Ecto neural progenitor cell (in vitro differentiated cells): Measurements from ENCODE around the gene ECSIT.

ENCODE experiments used
- DNase-seq: peaks from one replicate; pipeline ENCODE4 v3.0.0-alpha.2; 2018; ENCODE audit warnings: low spot score

Gene ECSIT

GRCh38 chr19:11550265-11550664 is 21.3 kb upstream of the ECSIT start:
- no peak for DNase-seq

- DNase-seq, result no peak
Measured at GRCh38 chr19:11549386-11549953, 20.5 kb upstream of the ECSIT start.

- no peak for DNase-seq
Measured at GRCh38 chr19:11547929-11548700, 19.2 kb upstream of the ECSIT start.

- DNase-seq, result no peak
Measured at GRCh38 chr19:11541238-11541637, 12.3 kb upstream of the ECSIT start.

GRCh38 chr19:11540645-11541044 is 11.7 kb upstream of the ECSIT start:
- DNase-seq, result no peak

- peak; percentile 56 for DNase-seq
Measured at GRCh38 chr19:11539495-11540365, 10.8 kb upstream of the ECSIT start.

GRCh38 chr19:11538232-11539036 is 9.5 kb upstream of the ECSIT start, which contains the start of gene CNN1:
CNN1 (plus strand) TSS chr19:11538851; CDS start chr19:11538928, 77 bp downstream.
- DNase-seq, result peak; percentile 76

GRCh38 chr19:11535792-11536595 is 7.1 kb upstream of the ECSIT start:
- peak; percentile 95 for DNase-seq

- DNase-seq, result no peak
Measured at GRCh38 chr19:11534948-11535347, 6.0 kb upstream of the ECSIT start.

GRCh38 chr19:11534538-11534937 is 5.6 kb upstream of the ECSIT start:
- DNase-seq, result no peak

- DNase-seq, result peak; percentile 84
Measured at GRCh38 chr19:11530432-11530831, 1.5 kb upstream of the ECSIT start.

- no peak for DNase-seq
Measured at GRCh38 chr19:11519138-11519537, 9.8 kb downstream of the ECSIT start.

- DNase-seq, result no peak
Measured at GRCh38 chr19:11513946-11514345, 15.0 kb downstream of the ECSIT start.

- DNase-seq, result no peak
Measured at GRCh38 chr19:11510444-11510843, 18.5 kb downstream of the ECSIT start.

GRCh38 chr19:11507370-11508078 is 21.4 kb downstream of the ECSIT start:
- no peak for DNase-seq

- DNase-seq, result peak; percentile 47
Measured at GRCh38 chr19:11506967-11507366, 22.0 kb downstream of the ECSIT start.

GRCh38 chr19:11506101-11506555 is 22.8 kb downstream of the ECSIT start:
- no peak for DNase-seq

- peak; percentile 98 for DNase-seq
Measured at GRCh38 chr19:11505504-11506100, 23.3 kb downstream of the ECSIT start, which contains the start of gene ZNF653. ZNF653 (minus strand) TSS chr19:11505839; CDS start chr19:11505786, 53 bp downstream.

- peak; percentile 97 for DNase-seq
Measured at GRCh38 chr19:11505032-11505503, 23.9 kb downstream of the ECSIT start.
